ENCODE results near the gene GPR171.
"Not testable (repeated sequence)": the region's sequence is repeated elsewhere in the genome, so short reads cannot be mapped to it uniquely, and the experiment has no call there.

GPR171 gene

DNA sequence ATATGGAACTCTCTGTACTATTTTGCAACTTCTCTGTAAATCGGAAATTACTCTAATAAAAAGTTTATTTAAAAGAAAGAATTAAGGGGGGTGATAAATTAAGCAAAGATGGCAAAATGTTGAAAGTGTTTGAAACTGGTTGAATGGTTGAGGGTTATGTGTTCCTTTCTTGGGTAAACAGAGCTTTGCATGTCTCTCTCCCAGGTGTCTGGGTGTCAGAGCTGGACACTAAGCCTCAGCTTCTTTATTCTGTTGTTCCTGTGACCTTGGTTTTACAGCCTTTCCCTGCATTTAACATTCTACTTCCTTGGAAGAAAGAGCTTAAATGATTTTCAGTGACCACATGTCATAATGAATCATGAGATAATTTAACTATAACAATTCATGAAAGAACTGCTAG lies 7.2 kb downstream of the GPR171 start:
- H3K9me3 ChIP-seq (ENCODE audit: control insufficient read depth, low read length) = no peaks in the 10 kb centered on the region
- no peaks in the 10 kb centered on the region for H3K27me3 ChIP-seq (ENCODE audit: control insufficient read depth, insufficient read depth, low read length)
- H3K36me3 ChIP-seq (ENCODE audit: control insufficient read depth, insufficient read depth, low read length) = no peaks in the 10 kb centered on the region
- no peaks in the 10 kb centered on the region for H3K4me1 ChIP-seq (ENCODE audit: control insufficient read depth, insufficient read depth, low read length)
- H3K9ac ChIP-seq (ENCODE audit: low read length) = no peak overlapping the region
- H3K4me3 ChIP-seq (ENCODE audit: low read length) = no peak overlapping the region

DNA sequence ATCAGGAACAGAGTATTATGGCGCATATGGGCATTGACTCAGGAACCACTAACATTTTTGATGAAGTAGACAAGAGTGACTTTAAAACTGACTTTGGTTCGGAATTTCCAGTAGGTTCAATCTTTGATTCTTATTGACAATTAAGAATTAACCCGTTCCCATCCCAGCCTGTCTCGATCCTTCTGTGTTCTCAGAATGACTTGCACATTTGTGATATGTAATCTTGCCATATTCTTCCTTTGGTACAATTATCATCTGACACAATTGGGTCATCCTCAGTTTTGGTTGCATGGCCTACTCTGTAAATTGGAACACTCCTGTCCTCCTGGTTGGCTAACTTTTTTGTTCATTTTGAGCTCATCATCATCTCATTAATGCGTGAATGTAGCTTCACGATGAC lies 10.5 kb downstream of the GPR171 start:
- no peaks in the 10 kb centered on the region for H3K9me3 ChIP-seq (ENCODE audit: control insufficient read depth, low read length)
- H3K36me3 ChIP-seq (ENCODE audit: control insufficient read depth, insufficient read depth, low read length) = no peaks in the 10 kb centered on the region
- no peaks in the 10 kb centered on the region for H3K27me3 ChIP-seq (ENCODE audit: control insufficient read depth, insufficient read depth, low read length)
- no peak overlapping the region for H3K4me3 ChIP-seq (ENCODE audit: low read length)
- H3K4me1 ChIP-seq (ENCODE audit: control insufficient read depth, insufficient read depth, low read length) = no peaks in the 10 kb centered on the region
- no peak overlapping the region for H3K9ac ChIP-seq (ENCODE audit: low read length)

DNA sequence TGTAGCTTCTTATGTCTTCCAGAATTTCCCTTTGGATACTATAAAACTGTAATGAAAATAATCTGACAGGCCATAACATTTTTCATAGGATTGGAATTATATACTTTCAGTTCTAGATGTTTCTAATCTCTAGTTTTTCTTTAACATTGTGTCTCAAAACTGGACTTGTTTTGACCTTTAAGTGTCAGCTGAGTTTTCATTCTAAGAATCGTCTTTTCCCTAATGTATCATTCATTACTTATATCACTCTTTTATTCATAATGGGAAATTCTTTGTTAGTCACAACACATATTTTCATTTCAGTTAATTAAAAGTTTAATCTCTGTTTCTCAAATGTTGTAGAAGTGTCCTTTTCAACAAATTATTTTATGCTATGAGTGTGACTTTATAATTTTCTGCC lies 11.9 kb downstream of the GPR171 start:
- Histone ChIP-seq H3K36me3 (ENCODE audit: control insufficient read depth, insufficient read depth, low read length) (no peaks in the 10 kb centered on the region), H3K9me3 (ENCODE audit: control insufficient read depth, low read length) (no peaks in the 10 kb centered on the region), H3K9ac (ENCODE audit: low read length) (no peak overlapping the region), H3K4me1 (ENCODE audit: control insufficient read depth, insufficient read depth, low read length) (no peaks in the 10 kb centered on the region), H3K27me3 (ENCODE audit: control insufficient read depth, insufficient read depth, low read length) (no peaks in the 10 kb centered on the region), H3K4me3 (ENCODE audit: low read length) (no peak overlapping the region)

DNA sequence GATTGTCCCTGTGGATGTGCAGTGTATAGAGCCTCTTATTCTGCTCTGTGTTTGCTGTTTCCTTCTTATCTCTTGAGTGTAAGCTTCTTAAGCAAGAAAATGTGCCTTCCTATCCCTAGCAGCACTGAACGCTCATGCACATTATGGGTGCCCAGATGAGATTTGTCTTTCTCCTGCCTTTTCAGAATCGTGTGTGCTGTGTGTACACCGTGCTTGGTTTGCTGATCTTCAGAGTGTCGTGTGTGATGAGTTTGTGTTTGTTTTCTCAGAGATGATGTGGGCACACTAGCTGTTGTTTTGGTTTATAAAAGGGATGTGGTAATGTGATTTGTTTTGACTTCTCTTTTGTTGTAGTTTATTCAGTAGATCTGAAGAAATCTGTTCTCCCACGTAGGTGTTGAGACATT lies 19.7 kb downstream of the GPR171 start:
- no peaks in the 10 kb centered on the region for H3K27me3 ChIP-seq (ENCODE audit: control insufficient read depth, insufficient read depth, low read length)
- no peaks in the 10 kb centered on the region for H3K9me3 ChIP-seq (ENCODE audit: control insufficient read depth, low read length)
- H3K4me1 ChIP-seq (ENCODE audit: control insufficient read depth, insufficient read depth, low read length) = peaks cover 4% of the 10 kb centered on the region
- H3K36me3 ChIP-seq (ENCODE audit: control insufficient read depth, insufficient read depth, low read length) = no peaks in the 10 kb centered on the region
- no peak overlapping the region for H3K4me3 ChIP-seq (ENCODE audit: low read length)
- no peak overlapping the region for H3K9ac ChIP-seq (ENCODE audit: low read length)

DNA sequence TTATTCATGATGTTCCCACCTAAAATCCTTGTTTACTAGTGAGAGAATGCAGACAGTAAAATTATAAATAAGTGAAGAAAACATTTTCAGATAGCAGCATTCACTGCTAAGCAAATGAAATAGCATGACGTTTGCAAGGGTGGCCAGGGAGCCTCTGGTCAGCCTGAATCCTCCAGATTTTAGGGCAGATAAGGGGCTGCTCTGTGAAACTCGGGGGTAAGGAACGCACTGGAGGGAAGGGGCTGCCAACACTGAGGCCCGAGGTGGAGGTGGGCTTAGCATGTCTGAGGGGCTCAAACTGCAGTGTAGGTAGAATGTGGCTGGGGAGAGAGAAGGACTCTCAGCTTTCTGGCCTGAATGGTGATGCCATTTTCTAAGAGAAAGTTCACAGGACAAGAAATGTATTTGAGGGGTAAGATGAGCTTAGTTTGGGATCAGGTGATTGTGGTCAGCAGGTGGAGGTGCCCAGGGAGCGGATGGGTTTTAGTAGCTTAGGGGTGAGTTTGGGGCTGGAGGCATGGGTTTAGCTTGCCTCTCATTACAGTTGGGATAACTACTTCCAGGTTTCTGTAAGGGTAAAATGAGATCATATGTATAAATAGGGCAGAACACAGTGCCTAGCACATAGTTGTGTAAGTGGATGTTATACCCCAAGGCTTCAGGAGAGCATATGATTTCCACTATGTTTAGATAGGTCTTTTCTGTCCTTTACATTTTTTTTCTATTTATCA lies 20.5 kb downstream of the GPR171 start:
- H3K4me3 ChIP-seq (ENCODE audit: low read length) = no peak overlapping the region
- H3K36me3 ChIP-seq (ENCODE audit: control insufficient read depth, insufficient read depth, low read length) = no peaks in the 10 kb centered on the region
- H3K9me3 ChIP-seq (ENCODE audit: control insufficient read depth, low read length) = no peaks in the 10 kb centered on the region
- no peaks in the 10 kb centered on the region for H3K27me3 ChIP-seq (ENCODE audit: control insufficient read depth, insufficient read depth, low read length)
- H3K4me1 ChIP-seq (ENCODE audit: control insufficient read depth, insufficient read depth, low read length) = peaks cover 7% of the 10 kb centered on the region
- H3K9ac ChIP-seq (ENCODE audit: low read length) = no peak overlapping the region

DNA sequence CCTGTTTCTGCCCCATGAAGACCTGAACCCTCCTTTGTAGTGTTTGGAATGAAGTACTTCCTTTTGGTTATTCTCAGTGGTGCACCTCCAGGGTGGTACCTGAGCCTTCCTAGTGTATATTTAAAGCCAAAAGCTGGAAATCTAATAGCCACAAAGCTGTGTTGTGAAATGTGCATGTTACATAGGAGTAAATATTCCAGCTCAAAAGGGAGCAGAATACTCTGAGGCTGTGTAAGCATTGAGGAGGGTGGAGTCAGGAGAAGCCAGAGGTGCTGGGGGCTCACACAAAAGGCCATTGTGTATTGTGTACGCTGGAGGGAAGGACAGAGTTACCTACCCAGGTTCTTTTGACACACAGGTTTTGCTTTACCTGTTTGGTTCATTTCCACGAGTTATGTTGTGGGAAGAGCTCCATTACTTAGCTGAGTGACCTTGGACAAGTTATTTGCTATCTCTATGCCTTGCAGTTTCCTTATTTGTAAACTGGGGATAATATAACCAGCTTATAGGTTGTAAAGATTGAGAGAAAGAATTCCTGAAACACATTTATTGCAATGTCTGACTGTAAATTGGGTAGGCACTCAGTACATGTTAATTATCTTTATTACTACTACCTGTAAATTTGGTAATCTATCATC lies 24.7 kb downstream of the GPR171 start:
- peaks cover 7% of the 10 kb centered on the region for H3K4me1 ChIP-seq (ENCODE audit: control insufficient read depth, insufficient read depth, low read length)
- no peak overlapping the region for H3K4me3 ChIP-seq (ENCODE audit: low read length)
- no peaks in the 10 kb centered on the region for H3K36me3 ChIP-seq (ENCODE audit: control insufficient read depth, insufficient read depth, low read length)
- no peaks in the 10 kb centered on the region for H3K9me3 ChIP-seq (ENCODE audit: control insufficient read depth, low read length)
- no peaks in the 10 kb centered on the region for H3K27me3 ChIP-seq (ENCODE audit: control insufficient read depth, insufficient read depth, low read length)
- no peak overlapping the region for H3K9ac ChIP-seq (ENCODE audit: low read length)

DNA sequence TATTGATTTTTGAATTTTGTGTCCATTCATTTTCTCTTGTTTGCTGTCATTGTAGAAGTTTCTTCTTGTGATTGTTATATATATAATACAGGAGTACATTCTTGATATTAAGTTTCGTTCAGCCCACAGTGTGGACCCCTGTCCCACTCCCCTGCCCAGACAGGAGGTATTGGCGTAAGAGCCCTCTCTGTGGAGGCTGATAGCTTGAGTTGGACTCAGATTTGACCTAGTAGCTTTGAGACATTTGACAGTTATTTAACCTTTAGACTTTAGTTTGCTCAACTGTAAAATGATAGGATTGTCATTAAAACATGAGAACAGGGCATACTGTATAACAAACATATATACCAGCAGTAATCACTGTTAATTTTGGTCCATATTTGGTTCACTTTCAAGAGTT lies 27.1 kb downstream of the GPR171 start:
- peaks cover 7% of the 10 kb centered on the region for H3K4me1 ChIP-seq (ENCODE audit: control insufficient read depth, insufficient read depth, low read length)
- H3K4me3 ChIP-seq (ENCODE audit: low read length) = no peak overlapping the region
- no peak overlapping the region for H3K9ac ChIP-seq (ENCODE audit: low read length)
- no peaks in the 10 kb centered on the region for H3K27me3 ChIP-seq (ENCODE audit: control insufficient read depth, insufficient read depth, low read length)
- no peaks in the 10 kb centered on the region for H3K36me3 ChIP-seq (ENCODE audit: control insufficient read depth, insufficient read depth, low read length)
- H3K9me3 ChIP-seq (ENCODE audit: control insufficient read depth, low read length) = no peaks in the 10 kb centered on the region

DNA sequence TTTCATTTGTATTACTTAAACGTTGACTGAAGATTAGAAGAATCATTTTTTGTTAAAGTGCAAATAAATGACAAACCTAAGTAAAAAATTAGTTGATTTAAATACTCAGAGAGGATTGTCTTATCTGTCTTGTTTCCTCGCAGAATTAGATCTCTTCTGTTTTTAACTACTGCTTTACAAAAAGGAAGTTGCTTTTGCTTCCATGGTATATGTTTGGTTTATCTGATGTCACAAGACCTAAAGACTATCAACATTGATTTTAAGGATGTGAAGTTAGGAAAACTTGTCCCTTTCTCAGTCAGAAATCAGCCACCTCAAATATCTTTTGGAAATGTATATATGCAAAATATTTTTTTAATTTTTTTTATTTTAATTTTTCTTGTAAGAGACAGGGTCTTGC lies 28.7 kb downstream of the GPR171 start:
- Histone ChIP-seq H3K27me3 (ENCODE audit: control insufficient read depth, insufficient read depth, low read length) (no peaks in the 10 kb centered on the region), H3K4me1 (ENCODE audit: control insufficient read depth, insufficient read depth, low read length) (peaks cover 11% of the 10 kb centered on the region), H3K9ac (ENCODE audit: low read length) (no peak overlapping the region), H3K4me3 (ENCODE audit: low read length) (no peak overlapping the region), H3K36me3 (ENCODE audit: control insufficient read depth, insufficient read depth, low read length) (no peaks in the 10 kb centered on the region), H3K9me3 (ENCODE audit: control insufficient read depth, low read length) (no peaks in the 10 kb centered on the region)

DNA sequence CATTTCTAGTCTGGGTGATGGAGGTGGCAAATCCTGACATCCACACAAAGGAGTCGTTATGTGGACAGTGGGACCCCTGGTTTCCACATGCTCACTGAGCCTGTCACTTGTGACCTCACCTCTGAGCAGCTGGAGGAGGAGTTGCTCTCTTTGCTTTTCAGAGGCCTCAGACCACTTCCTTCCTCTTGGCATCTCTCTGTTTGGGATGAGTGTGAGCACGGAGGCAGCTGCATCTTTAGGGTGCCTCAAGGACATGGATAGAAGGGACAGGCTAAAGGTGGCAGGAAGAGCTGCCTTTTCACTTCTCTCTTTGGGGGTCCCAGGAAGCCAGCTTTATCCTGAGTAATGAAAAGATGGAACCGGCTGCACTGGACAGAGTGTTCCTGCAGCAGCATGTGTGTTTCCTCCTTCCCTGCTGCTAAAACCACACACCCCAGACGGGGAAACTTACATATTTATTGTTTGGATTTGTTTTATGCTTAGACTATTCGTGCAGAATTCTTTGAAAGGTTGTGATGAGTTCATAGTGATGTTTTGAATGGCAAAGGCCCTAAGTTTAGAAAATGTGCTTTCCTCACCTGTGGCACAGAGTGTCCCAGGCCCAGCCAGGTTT lies 31.8 kb downstream of the GPR171 start:
- Histone ChIP-seq H3K4me1 (ENCODE audit: control insufficient read depth, insufficient read depth, low read length) (peaks cover 4% of the 10 kb centered on the region), H3K36me3 (ENCODE audit: control insufficient read depth, insufficient read depth, low read length) (no peaks in the 10 kb centered on the region), H3K9me3 (ENCODE audit: control insufficient read depth, low read length) (no peaks in the 10 kb centered on the region), H3K27me3 (ENCODE audit: control insufficient read depth, insufficient read depth, low read length) (no peaks in the 10 kb centered on the region), H3K4me3 (ENCODE audit: low read length) (no peak overlapping the region), H3K9ac (ENCODE audit: low read length) (no peak overlapping the region)

DNA sequence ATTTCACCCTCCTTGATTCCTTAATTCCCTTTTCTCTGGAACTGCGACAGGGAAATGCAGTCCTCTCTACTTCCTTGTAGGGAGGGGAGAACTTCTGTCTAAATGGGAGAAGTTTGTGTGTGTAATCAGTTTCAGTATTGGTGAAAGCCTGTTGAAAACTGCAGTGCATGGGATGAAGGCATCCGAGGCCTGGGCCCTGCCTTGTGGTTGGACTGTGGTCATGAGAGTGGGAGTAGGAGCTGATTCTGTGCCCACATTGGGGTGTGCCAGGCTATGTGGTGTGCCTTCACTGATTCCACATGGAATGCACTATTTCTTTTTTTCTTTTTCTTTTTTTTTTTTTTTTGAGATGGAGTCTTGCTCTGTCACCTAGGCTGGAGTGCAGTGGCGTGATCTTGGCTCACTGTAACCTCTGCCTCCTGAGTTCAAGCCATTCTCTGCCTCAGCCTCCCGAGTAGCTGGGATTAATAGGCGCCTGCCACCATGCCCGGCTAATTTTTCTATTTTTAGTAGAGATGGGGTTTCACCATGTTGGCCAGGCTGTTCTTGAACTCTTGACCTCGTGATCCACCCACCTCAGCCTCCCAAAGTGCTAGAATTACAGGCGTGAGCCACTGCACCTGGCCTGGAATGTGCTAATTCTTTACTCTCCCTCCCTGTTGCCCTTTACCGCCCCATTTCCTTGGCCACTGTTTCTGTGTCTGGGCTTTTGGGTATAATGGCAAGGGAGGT lies 32.9 kb downstream of the GPR171 start:
- H3K9ac ChIP-seq (ENCODE audit: low read length); H3K4me3 ChIP-seq (ENCODE audit: low read length); H3K36me3 ChIP-seq (ENCODE audit: control insufficient read depth, insufficient read depth, low read length); H3K9me3 ChIP-seq (ENCODE audit: control insufficient read depth, low read length); H3K4me1 ChIP-seq (ENCODE audit: control insufficient read depth, insufficient read depth, low read length); H3K27me3 ChIP-seq (ENCODE audit: control insufficient read depth, insufficient read depth, low read length): not testable (repeated sequence)

DNA sequence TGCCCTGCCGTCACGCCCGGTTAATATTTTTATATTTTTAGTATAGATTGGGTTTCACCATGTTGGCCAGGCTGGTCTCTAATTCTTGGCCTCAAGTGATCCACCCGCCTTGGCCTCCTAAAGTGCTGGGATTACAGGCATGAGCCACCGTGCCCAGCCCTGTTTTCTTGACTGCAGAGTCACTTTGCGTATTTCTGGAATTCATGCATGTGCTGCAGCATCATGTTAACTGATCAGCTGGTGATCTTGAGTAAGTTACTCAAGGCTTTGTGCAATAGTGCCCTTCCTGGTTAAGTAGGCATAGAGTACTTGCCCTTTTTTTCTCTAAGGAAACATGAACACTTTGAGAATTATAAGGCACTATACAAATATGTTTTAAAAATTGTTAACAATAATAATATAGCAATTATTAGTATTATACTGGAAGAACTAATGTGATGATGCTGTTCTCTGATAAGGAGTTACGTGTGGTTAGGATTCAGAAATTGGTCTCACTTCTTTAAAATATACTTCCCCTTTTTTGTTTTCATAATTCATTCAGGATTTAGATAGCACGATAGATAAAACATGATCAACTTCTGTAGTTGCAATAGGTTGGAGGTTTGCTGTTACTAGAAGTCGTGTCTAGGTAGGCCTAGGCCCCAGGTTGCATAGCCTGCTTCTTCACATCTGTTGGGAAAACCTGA lies 33.6 kb downstream of the GPR171 start:
- H3K4me1 ChIP-seq (ENCODE audit: control insufficient read depth, insufficient read depth, low read length) = peaks cover 4% of the 10 kb centered on the region
- no peak overlapping the region for H3K4me3 ChIP-seq (ENCODE audit: low read length)
- H3K27me3 ChIP-seq (ENCODE audit: control insufficient read depth, insufficient read depth, low read length) = no peaks in the 10 kb centered on the region
- H3K9ac ChIP-seq (ENCODE audit: low read length) = no peak overlapping the region
- H3K9me3 ChIP-seq (ENCODE audit: control insufficient read depth, low read length) = no peaks in the 10 kb centered on the region
- no peaks in the 10 kb centered on the region for H3K36me3 ChIP-seq (ENCODE audit: control insufficient read depth, insufficient read depth, low read length)
